ENCODE results near the gene SLC6A4. TPM values are rescaled to one million over a fixed set of nuclear protein-coding genes. Genes with fewer than 3 reads are reported as not detected.

Gene SLC6A4
- total and polyA plus RNA-seq, 2 experiments from 2014 or later: 0.06 to 0.14 TPM

DNA sequence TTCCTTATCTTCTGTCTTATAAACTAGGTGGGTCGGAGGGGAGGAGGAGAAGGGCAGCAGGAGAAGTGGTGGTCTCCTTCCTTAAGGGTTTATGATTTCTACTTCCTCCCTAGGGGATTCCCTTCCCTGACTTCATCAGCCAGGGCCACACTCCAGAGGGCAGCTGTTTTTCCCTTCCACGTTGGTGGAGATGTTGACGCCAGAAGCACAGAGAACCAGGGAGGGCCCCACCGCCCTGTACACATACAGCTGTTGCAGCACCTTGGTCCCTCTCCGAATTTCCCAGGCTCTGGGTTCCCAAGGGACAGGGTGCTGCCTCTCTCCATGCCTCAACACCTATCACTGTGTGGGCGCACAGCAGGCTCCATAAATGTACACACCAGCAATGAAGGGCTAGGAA lies 5.6 kb upstream of the SLC6A4 start:
- no peak overlapping the region for H3K4me3 Mint-ChIP-seq
- no peak for ATAC-seq
- Histone ChIP-seq H3K4me2 (no peak overlapping the region), H3K9me2 (ENCODE audit: insufficient read depth) (no peaks in the 10 kb centered on the region), H3K36me3 (ENCODE audit: insufficient read depth) (no peaks in the 10 kb centered on the region), H4K20me1 (replicated peaks; ENCODE audit: insufficient read depth) (no peaks in the 10 kb centered on the region), H3K27me3 (ENCODE audit: insufficient read depth) (peaks cover 39% of the 10 kb centered on the region), H3F3A (replicated peaks; ENCODE audit: low read depth) (no peaks in the 10 kb centered on the region), H3K4me3 (no peak overlapping the region), H3K79me2 (replicated peaks; ENCODE audit: insufficient read depth) (no peaks in the 10 kb centered on the region), H3K27ac (ENCODE audit: low read depth) (no peak overlapping the region), H2AFZ (no peak overlapping the region), H3K4me1 (ENCODE audit: insufficient read depth) (peaks cover 19% of the 10 kb centered on the region)
- H3K4me1 Mint-ChIP-seq: peaks cover 25% of the 10 kb centered on the region
- peaks cover 35% of the 10 kb centered on the region for H3K27me3 Mint-ChIP-seq (ENCODE audit: insufficient read depth, low read depth, poor library complexity)
- no peak for TF ChIP-seq NANOG (IDR thresholded peaks at IDR 0.05; ENCODE audit: borderline replicate concordance)
- H3K27ac Mint-ChIP-seq: no peak overlapping the region
- H3K9me3 Mint-ChIP-seq: peaks cover 9% of the 10 kb centered on the region
- no peak for DNase-seq (ENCODE audit: low spot score)
- peaks cover 5% of the 10 kb centered on the region; the same call in 2 of the 3 replicates for H3K36me3 Mint-ChIP-seq (ENCODE audit: low read depth)

GRCh38 chr17:30240177-30240576 lies 4.7 kb upstream of the SLC6A4 start:
- Histone ChIP-seq H3K4me2 (no peak overlapping the region), H3F3A (replicated peaks; ENCODE audit: low read depth) (no peaks in the 10 kb centered on the region), H3K79me2 (replicated peaks; ENCODE audit: insufficient read depth) (no peaks in the 10 kb centered on the region), H2AFZ (no peak overlapping the region), H3K4me3 (no peak overlapping the region), H3K4me1 (ENCODE audit: insufficient read depth) (peaks cover 21% of the 10 kb centered on the region), H3K27me3 (ENCODE audit: insufficient read depth) (peaks cover 47% of the 10 kb centered on the region), H3K36me3 (ENCODE audit: insufficient read depth) (no peaks in the 10 kb centered on the region), H3K27ac (ENCODE audit: low read depth) (no peak overlapping the region), H4K20me1 (replicated peaks; ENCODE audit: insufficient read depth) (no peaks in the 10 kb centered on the region), H3K9me2 (ENCODE audit: insufficient read depth) (no peaks in the 10 kb centered on the region)
- Mint-ChIP-seq H3K4me3 (no peak overlapping the region), H3K27ac (no peak overlapping the region), H3K36me3 (ENCODE audit: low read depth) (peaks cover 5% of the 10 kb centered on the region; the same call in 2 of the 3 replicates), H3K27me3 (ENCODE audit: insufficient read depth, low read depth, poor library complexity) (peaks cover 42% of the 10 kb centered on the region), H3K4me1 (peaks cover 26% of the 10 kb centered on the region), H3K9me3 (peaks cover 9% of the 10 kb centered on the region)
- no peak for DNase-seq (ENCODE audit: low spot score)
- no peak for ATAC-seq
- TF ChIP-seq EZH2phosphoT487 (IDR thresholded peaks at IDR 0.05; ENCODE audit: unreplicated experiment) (no peak), REST (IDR thresholded peaks at IDR 0.05; ENCODE audit: unreplicated experiment) (no peak), EZH2 (IDR thresholded peaks at IDR 0.05; ENCODE audit: low read depth, unreplicated experiment) (no peak), POLR2AphosphoS5 (IDR thresholded peaks at IDR 0.05; ENCODE audit: low read depth) (no peak), ETS1 (IDR thresholded peaks at IDR 0.05) (no peak), JUNB (IDR thresholded peaks at IDR 0.05; ENCODE audit: unreplicated experiment) (no peak), NANOG (IDR thresholded peaks at IDR 0.05; ENCODE audit: borderline replicate concordance) (no peak), ZNF331 (CRISPR knock-in tag; IDR thresholded peaks at IDR 0.05; ENCODE audit: low read depth) (no peak), STAT1 (IDR thresholded peaks at IDR 0.05; ENCODE audit: unreplicated experiment) (no peak)
- TF ChIP-seq, protein P1, sequence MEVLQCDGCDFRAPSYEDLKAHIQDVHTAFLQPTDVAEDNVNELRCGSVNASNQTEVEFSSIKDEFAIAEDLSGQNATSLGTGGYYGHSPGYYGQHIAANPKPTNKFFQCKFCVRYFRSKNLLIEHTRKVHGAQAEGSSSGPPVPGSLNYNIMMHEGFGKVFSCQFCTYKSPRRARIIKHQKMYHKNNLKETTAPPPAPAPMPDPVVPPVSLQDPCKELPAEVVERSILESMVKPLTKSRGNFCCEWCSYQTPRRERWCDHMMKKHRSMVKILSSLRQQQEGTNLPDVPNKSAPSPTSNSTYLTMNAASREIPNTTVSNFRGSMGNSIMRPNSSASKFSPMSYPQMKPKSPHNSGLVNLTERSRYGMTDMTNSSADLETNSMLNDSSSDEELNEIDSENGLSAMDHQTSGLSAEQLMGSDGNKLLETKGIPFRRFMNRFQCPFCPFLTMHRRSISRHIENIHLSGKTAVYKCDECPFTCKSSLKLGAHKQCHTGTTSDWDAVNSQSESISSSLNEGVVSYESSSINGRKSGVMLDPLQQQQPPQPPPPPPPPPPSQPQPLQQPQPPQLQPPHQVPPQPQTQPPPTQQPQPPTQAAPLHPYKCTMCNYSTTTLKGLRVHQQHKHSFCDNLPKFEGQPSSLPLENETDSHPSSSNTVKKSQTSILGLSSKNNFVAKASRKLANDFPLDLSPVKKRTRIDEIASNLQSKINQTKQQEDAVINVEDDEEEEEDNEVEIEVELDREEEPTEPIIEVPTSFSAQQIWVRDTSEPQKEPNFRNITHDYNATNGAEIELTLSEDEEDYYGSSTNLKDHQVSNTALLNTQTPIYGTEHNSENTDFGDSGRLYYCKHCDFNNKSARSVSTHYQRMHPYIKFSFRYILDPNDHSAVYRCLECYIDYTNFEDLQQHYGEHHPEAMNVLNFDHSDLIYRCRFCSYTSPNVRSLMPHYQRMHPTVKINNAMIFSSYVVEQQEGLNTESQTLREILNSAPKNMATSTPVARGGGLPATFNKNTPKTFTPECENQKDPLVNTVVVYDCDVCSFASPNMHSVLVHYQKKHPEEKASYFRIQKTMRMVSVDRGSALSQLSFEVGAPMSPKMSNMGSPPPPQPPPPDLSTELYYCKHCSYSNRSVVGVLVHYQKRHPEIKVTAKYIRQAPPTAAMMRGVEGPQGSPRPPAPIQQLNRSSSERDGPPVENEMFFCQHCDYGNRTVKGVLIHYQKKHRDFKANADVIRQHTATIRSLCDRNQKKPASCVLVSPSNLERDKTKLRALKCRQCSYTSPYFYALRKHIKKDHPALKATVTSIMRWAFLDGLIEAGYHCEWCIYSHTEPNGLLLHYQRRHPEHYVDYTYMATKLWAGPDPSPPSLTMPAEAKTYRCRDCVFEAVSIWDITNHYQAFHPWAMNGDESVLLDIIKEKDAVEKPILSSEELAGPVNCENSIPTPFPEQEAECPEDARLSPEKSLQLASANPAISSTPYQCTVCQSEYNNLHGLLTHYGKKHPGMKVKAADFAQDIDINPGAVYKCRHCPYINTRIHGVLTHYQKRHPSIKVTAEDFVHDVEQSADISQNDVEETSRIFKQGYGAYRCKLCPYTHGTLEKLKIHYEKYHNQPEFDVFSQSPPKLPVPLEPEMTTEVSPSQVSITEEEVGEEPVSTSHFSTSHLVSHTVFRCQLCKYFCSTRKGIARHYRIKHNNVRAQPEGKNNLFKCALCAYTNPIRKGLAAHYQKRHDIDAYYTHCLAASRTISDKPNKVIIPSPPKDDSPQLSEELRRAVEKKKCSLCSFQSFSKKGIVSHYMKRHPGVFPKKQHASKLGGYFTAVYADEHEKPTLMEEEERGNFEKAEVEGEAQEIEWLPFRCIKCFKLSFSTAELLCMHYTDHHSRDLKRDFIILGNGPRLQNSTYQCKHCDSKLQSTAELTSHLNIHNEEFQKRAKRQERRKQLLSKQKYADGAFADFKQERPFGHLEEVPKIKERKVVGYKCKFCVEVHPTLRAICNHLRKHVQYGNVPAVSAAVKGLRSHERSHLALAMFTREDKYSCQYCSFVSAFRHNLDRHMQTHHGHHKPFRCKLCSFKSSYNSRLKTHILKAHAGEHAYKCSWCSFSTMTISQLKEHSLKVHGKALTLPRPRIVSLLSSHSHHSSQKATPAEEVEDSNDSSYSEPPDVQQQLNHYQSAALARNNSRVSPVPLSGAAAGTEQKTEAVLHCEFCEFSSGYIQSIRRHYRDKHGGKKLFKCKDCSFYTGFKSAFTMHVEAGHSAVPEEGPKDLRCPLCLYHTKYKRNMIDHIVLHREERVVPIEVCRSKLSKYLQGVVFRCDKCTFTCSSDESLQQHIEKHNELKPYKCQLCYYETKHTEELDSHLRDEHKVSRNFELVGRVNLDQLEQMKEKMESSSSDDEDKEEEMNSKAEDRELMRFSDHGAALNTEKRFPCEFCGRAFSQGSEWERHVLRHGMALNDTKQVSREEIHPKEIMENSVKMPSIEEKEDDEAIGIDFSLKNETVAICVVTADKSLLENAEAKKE (CRISPR knock-in tag; IDR thresholded peaks at IDR 0.05): no peak
